ENCODE results near the gene TNFRSF9. TPM values are rescaled to one million over a fixed set of nuclear protein-coding genes. Genes with fewer than 3 reads are reported as not detected.

The TNFRSF9 gene
- polyA plus RNA-seq, 1 experiment = 0.94 TPM

- H3K27me3 ChIP-seq (ENCODE audit: control insufficient read depth, insufficient read depth, low read length) = peaks cover 2% of the 10 kb centered on the region
- H3K4me3 ChIP-seq (ENCODE audit: low read depth, low read length) = no peak overlapping the region
- no peaks in the 10 kb centered on the region for H3K9me3 ChIP-seq (ENCODE audit: control insufficient read depth, insufficient read depth, low read length)
- no peak for TF ChIP-seq CTCF (IDR thresholded peaks at IDR 0.05; ENCODE audit: low read depth, low read length)
- H3K27ac ChIP-seq (ENCODE audit: low read depth, low read length) = no peak overlapping the region
- ChIA-PET CTCF (interaction anchor here (0.7 kb wide), 2 partner anchors 42 to 248 kb away, joined by 3 read pairs; no protein-coding TSS in a partner anchor), POLR2A (interaction anchor here (0.6 kb wide), 1 partner anchor 22 kb away, joined by 4 read pairs; no protein-coding TSS in a partner anchor)
- no peak for DNase-seq (ENCODE audit: low read depth, low spot score)
Observed at GRCh38 chr1:7915826-7916500, 24.7 kb downstream of the TNFRSF9 start.

- ChIA-PET POLR2A (no interaction called here), CTCF (interaction anchor here (0.6 to 1.2 kb wide), 4 partner anchors 10 to 266 kb away, joined by 3 to 4 read pairs (median 4); no protein-coding TSS in a partner anchor)
- DNase-seq (ENCODE audit: low read depth, low spot score) = no peak
- H3K4me3 ChIP-seq (ENCODE audit: low read depth, low read length) = no peak overlapping the region
- no peak overlapping the region for H3K27ac ChIP-seq (ENCODE audit: low read depth, low read length)
- peaks cover 2% of the 10 kb centered on the region for H3K27me3 ChIP-seq (ENCODE audit: control insufficient read depth, insufficient read depth, low read length)
- no peaks in the 10 kb centered on the region for H3K9me3 ChIP-seq (ENCODE audit: control insufficient read depth, insufficient read depth, low read length)
- TF ChIP-seq CTCF (IDR thresholded peaks at IDR 0.05; ENCODE audit: low read depth, low read length) = no peak
Observed at GRCh38 chr1:7912743-7913557, 27.7 kb downstream of the TNFRSF9 start.

GRCh38 chr1:7912145-7912544, 28.5 kb downstream of the TNFRSF9 start:
- TF ChIP-seq CTCF (IDR thresholded peaks at IDR 0.05; ENCODE audit: low read depth, low read length) = no peak
- CTCF ChIA-PET = interaction anchor here (1.1 kb wide), 1 partner anchor 160 kb away, joined by 3 read pairs; no protein-coding TSS in a partner anchor
- POLR2A ChIA-PET = no interaction called here
- no peak overlapping the region for H3K27ac ChIP-seq (ENCODE audit: low read depth, low read length)
- H3K27me3 ChIP-seq (ENCODE audit: control insufficient read depth, insufficient read depth, low read length) = peaks cover 2% of the 10 kb centered on the region
- H3K4me3 ChIP-seq (ENCODE audit: low read depth, low read length) = no peak overlapping the region
- no peak for DNase-seq (ENCODE audit: low read depth, low spot score)
- H3K9me3 ChIP-seq (ENCODE audit: control insufficient read depth, insufficient read depth, low read length) = no peaks in the 10 kb centered on the region

- Histone ChIP-seq H3K27ac (ENCODE audit: low read depth, low read length) (no peak overlapping the region), H3K27me3 (ENCODE audit: control insufficient read depth, insufficient read depth, low read length) (no peaks in the 10 kb centered on the region), H3K9me3 (ENCODE audit: control insufficient read depth, insufficient read depth, low read length) (no peaks in the 10 kb centered on the region), H3K4me3 (ENCODE audit: low read depth, low read length) (no peak overlapping the region)
- ChIA-PET POLR2A (no interaction called here), CTCF (interaction anchor here (0.6 to 0.7 kb wide), 3 partner anchors 152 to 237 kb away, joined by 6 to 7 read pairs (median 7); no protein-coding TSS in a partner anchor)
- no peak for TF ChIP-seq CTCF (IDR thresholded peaks at IDR 0.05; ENCODE audit: low read depth, low read length)
- DNase-seq (ENCODE audit: low read depth, low spot score) = no peak
Observed at GRCh38 chr1:7905262-7905661, 35.4 kb downstream of the TNFRSF9 start.

Data from AG04450 (cell line).